Upper lobe of left lung (tissue), 4 donors: ENCODE data around the gene DCST2.

ENCODE experiments used
- CTCF ChIP-seq, 6 experiments: fragments of 450-650 bp in 4 of 6; fragments of 200-600 bp in 2 of 6; sonication (generic) in 2 of 6; IDR thresholded peaks; one replicate each; pipeline ENCODE4 v1.5.1; 2016 to 2019; ENCODE audit warnings: antibody characterized with exemption in 6 of 6
- EP300 ChIP-seq, 4 donors: sonication (generic); formaldehyde crosslinking; IDR thresholded peaks; one replicate each; pipeline ENCODE4 v1.5.1; 2017; ENCODE audit warnings: antibody characterized with exemption in 4 of 4, control low read depth in 2 of 4

- TF ChIP-seq EP300 (IDR thresholded peaks at IDR 0.05) (no peak), CTCF (IDR thresholded peaks at IDR 0.05) (no peak)
Measured at GRCh38 chr1:155049651-155050559, 16.3 kb upstream of the DCST2 start.
